ENCODE measurements around the gene LNPEP. TPM values are rescaled to one million over a fixed set of nuclear protein-coding genes. Genes with fewer than 3 reads are reported as not detected.

LNPEP gene
- total RNA-seq, 1 donor from 2014 or later = 38.1 TPM

DNA sequence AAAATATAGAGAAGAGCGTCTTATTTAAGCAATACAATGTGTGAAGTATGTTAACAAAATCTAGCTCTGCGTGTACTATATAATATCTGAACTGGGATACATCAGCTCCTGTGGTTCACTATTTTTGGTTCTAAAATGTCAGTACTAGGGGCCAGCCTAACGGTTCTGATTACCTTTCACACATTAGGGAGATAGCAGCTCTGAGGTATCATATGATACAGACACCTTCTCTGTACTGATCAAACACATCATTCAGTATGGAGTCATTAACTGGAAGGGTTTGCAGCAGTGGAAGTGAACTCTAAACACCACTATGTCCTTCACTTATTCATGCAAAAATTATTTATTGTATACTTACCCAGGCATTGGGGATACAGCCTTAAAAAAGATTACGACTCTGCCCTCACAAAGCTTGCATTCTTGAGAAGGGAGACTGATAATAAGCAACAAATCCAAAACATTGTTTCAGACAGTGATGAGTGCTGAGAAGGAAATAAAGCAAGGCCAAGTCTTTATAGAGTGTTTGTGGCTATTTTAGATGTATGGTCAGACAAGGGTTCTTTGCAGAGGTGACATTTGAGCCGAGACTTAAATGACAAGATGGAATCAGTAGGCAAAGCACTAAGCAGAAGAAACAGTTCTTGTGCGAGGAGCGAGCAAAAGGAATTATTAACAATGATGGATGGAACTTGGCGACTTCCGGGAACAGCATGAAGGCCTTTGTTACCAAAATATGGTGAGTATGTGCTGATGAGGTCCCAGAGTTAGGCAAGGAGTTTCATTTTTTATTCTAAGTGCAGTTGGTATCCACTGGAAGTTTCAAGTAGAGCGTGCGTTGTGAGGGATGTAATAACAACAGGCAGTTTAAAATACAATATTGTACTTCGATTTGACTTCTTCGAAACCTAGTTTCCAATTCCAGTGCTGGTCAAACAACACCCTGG lies 1.8 kb upstream of the LNPEP start:
- H3K9me3 Mint-ChIP-seq = no peaks in the 10 kb centered on the region
- DNase-seq (ENCODE audit: extremely low spot score, unreplicated experiment) = no peak
- H3K27me3 Mint-ChIP-seq = no peaks in the 10 kb centered on the region
- peaks cover 52% of the 10 kb centered on the region for H3K4me1 Mint-ChIP-seq (ENCODE audit: unreplicated experiment)
- TF ChIP-seq, protein P1, sequence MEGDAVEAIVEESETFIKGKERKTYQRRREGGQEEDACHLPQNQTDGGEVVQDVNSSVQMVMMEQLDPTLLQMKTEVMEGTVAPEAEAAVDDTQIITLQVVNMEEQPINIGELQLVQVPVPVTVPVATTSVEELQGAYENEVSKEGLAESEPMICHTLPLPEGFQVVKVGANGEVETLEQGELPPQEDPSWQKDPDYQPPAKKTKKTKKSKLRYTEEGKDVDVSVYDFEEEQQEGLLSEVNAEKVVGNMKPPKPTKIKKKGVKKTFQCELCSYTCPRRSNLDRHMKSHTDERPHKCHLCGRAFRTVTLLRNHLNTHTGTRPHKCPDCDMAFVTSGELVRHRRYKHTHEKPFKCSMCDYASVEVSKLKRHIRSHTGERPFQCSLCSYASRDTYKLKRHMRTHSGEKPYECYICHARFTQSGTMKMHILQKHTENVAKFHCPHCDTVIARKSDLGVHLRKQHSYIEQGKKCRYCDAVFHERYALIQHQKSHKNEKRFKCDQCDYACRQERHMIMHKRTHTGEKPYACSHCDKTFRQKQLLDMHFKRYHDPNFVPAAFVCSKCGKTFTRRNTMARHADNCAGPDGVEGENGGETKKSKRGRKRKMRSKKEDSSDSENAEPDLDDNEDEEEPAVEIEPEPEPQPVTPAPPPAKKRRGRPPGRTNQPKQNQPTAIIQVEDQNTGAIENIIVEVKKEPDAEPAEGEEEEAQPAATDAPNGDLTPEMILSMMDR (conservative IDR thresholded peaks at IDR 0.05) = no peak
- H3K4me3 Mint-ChIP-seq = peak overlapping the region; percentile 96
- H3K27ac Mint-ChIP-seq = peak overlapping the region; percentile 97
- peaks cover 7% of the 10 kb centered on the region for H3K36me3 Mint-ChIP-seq

DNA sequence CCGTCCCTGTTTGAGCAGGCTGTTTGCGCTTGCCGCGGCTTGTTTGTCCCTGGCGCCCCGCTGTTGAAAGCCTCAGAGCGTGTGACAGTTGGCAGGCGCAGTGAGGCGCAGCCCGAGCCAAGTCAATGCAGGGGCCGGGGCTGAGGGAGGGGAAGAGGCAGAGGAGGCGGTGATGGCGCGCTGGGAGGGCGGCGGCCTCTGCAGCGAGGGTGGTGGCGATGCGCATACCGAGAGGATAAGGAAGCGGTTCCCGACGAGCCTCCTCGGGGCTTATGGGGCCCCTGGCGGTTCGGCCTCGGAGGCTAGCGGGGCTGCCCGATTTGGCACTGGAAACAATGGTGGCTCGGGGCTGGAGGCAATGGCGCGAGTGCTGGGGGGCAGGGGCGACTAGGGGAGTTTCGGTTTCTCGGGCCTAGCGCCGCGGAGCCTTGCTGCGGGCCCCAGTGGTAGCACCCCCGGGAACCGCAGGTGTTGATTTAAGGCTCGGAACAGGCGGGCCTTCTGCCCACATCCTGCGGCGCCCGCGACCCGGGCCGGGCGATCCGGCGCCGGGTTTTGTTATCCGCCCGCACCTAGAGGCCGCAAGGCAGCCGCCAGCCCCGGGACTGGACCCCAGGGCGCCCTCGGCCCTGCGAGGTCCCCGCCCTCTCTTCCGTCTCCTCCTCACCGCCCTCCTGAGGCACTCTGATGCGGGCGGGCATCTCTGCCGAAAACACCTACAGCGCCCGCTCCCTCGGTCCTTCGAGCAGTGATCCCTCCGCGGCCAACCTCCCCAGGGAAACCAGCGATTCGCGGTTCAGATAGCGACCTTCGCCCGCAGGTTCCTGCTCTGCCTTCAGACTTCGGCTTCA lies 947 bp upstream of the LNPEP start:
- Mint-ChIP-seq H3K9me3 (no peaks in the 10 kb centered on the region), H3K4me3 (peak overlapping the region; percentile 96), H3K27ac (peak overlapping the region; percentile 97), H3K36me3 (peaks cover 6% of the 10 kb centered on the region), H3K27me3 (no peaks in the 10 kb centered on the region), H3K4me1 (ENCODE audit: unreplicated experiment) (peaks cover 50% of the 10 kb centered on the region)
- TF ChIP-seq, protein P1 (conservative IDR thresholded peaks at IDR 0.05) = peak; percentile 40
- peak; percentile 92 for DNase-seq (ENCODE audit: extremely low spot score, unreplicated experiment)

DNA sequence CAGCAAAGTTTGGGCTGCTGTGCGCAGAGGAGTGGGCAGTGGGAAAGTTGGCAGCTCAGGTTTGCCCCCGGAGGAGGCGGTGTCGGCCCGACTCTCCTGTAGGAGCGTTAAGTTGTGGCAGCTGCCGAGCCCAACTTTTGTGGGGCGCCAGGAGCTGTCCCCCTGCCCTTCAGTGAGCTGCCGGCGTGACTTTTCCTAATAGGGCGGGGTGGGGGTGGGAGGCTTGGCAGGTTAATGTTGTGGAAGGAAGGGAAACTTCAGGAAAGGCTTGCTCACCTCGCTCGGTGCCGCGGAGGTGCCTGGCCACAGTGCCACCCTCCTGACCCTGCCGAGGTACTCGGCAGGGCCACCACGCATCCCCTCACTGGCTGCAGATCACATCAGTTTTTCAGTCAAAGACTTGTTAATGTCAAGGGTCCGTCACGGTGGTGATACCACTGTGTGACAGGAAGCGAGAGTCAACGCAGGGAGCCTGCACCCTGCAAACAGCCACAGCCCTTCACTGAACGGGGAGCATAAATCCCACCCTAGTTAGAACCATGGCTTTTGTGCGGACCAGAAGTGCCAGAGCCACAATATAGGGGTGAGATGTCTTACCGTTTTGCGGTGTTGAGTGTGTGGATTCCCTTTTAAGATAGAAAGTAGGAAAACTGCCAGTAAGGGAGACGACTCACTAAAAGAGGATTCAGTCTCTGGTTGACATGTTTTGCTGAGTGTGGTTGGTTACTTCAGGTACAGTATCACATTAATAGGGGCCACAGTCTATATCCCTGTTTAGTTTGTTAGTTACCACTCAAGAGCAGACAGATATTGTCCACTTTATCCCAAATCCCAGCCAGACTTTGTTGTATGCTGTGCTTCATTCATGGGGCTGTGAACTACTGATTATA lies 796 bp downstream of the LNPEP start:
- DNase-seq (ENCODE audit: extremely low spot score, unreplicated experiment) = no peak
- H3K36me3 Mint-ChIP-seq = peaks cover 18% of the 10 kb centered on the region
- TF ChIP-seq, protein P1 (conservative IDR thresholded peaks at IDR 0.05) = no peak
- no peaks in the 10 kb centered on the region for H3K9me3 Mint-ChIP-seq
- H3K27ac Mint-ChIP-seq = peak overlapping the region; percentile 54
- no peaks in the 10 kb centered on the region for H3K27me3 Mint-ChIP-seq
- peaks cover 39% of the 10 kb centered on the region for H3K4me1 Mint-ChIP-seq (ENCODE audit: unreplicated experiment)
- H3K4me3 Mint-ChIP-seq = peak overlapping the region; percentile 96

GRCh38 chr5:96940586-96940985 lies 4.7 kb downstream of the LNPEP start:
- Mint-ChIP-seq H3K27me3 (no peaks in the 10 kb centered on the region), H3K4me3 (no peak overlapping the region), H3K27ac (no peak overlapping the region), H3K36me3 (peaks cover 33% of the 10 kb centered on the region), H3K9me3 (peaks cover 5% of the 10 kb centered on the region), H3K4me1 (ENCODE audit: unreplicated experiment) (peaks cover 31% of the 10 kb centered on the region)
- TF ChIP-seq, protein P1 (conservative IDR thresholded peaks at IDR 0.05) = no peak
- no peak for DNase-seq (ENCODE audit: extremely low spot score, unreplicated experiment)

DNA sequence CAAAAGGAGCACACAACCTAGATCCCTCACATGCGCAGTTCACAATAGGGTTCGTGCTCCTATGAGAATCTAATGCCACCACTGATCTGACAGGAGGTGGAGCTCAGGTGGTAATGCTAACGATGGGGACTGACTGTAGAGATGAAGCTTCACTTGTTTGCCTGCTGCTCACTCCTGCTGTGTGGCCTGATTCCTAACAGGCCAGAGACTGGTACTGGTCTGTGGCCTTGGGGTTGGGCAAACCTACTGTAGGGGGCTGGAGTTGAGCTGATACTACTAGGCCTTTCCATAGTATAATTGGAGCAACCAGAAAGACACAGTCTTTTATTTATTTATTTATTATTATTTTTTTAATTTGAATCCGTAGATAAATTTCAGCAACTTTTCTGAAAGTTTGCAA lies 5.3 kb downstream of the LNPEP start:
- H3K27me3 Mint-ChIP-seq = no peaks in the 10 kb centered on the region
- TF ChIP-seq, protein P1 (conservative IDR thresholded peaks at IDR 0.05) = no peak
- H3K4me3 Mint-ChIP-seq = no peak overlapping the region
- peaks cover 5% of the 10 kb centered on the region for H3K9me3 Mint-ChIP-seq
- peaks cover 37% of the 10 kb centered on the region for H3K4me1 Mint-ChIP-seq (ENCODE audit: unreplicated experiment)
- no peak overlapping the region for H3K27ac Mint-ChIP-seq
- H3K36me3 Mint-ChIP-seq = peaks cover 37% of the 10 kb centered on the region
- no peak for DNase-seq (ENCODE audit: extremely low spot score, unreplicated experiment)
